ENCODE data around the gene KRT26. TPM values are rescaled to one million over a fixed set of nuclear protein-coding genes. Genes with fewer than 3 reads are reported as not detected.

KRT26 gene
- total and polyA plus RNA-seq, 2 of the 8 experiments (the other 6 are each of a cell fraction or from before 2014, with no cell fraction given): not detected

DNA sequence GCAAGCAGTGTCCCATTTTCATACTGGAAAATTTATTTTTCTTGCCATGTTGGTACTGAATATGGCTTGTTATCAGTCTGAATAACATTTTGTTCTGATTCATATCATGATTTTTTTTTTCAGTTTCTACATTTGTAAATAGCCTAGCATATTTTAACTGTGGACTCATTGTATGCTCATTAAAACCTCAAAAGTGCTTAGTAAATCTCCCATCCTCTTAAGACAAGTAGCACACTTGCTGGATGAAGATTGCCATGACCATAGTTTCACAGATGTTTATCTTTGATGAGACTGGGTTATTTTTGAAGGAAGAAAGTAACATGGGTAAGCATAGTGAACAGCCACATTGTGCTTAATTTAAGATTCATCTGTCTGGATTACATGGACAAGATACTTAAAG lies 49.5 kb upstream of the KRT26 start:
- H3K27me3 ChIP-seq (replicated peaks in 1 of 4; ENCODE audit: control insufficient read depth in 3 of 4, extremely low read depth in 1 of 4, insufficient read depth in 3 of 4, low read length in 3 of 4): peaks cover 0 to 5% (median 0%) of the 10 kb centered on the region in 4 experiments; a peak in 2 of 7 replicates
- no peak overlapping the region for H2AFZ ChIP-seq (ENCODE audit: low read length)
- no peaks in the 10 kb centered on the region; the same call in 1 of the 2 replicates for H3K23me2 ChIP-seq (ENCODE audit: low read depth, low read length)
- H2BK12ac ChIP-seq (ENCODE audit: low read depth, low read length): no peak overlapping the region
- H2AK5ac ChIP-seq (ENCODE audit: low read depth, low read length): no peak overlapping the region
- H4K8ac ChIP-seq (ENCODE audit: extremely low read depth, insufficient read depth, low read length): no peak overlapping the region
- TF ChIP-seq CHD1 (IDR thresholded peaks at IDR 0.05; ENCODE audit: low read depth, low read length): no peak
- H4K20me1 ChIP-seq (replicated peaks in 1 of 2; ENCODE audit: control insufficient read depth in 1 of 2, insufficient read depth in 2 of 2, low read length in 2 of 2): no peaks in the 10 kb centered on the region
- no peak overlapping the region for H3K27ac ChIP-seq (ENCODE audit: low read depth, low read length)
- H4K91ac ChIP-seq (replicated peaks; ENCODE audit: insufficient read length, low read length): no peak overlapping the region
- H3K4me3 ChIP-seq (ENCODE audit: extremely low read depth in 1 of 4, insufficient read depth in 2 of 4, low read depth in 3 of 4, low read length in 4 of 4): no peak overlapping the region
- no peak for FAIRE-seq
- no peaks in the 10 kb centered on the region for H3K79me2 ChIP-seq (ENCODE audit: control insufficient read depth in 1 of 2, insufficient read depth in 2 of 2, low read length in 2 of 2)
- no peak overlapping the region for H4K5ac ChIP-seq (ENCODE audit: insufficient read length, low read depth, low read length)
- no peaks in the 10 kb centered on the region for H3K9me3 ChIP-seq (ENCODE audit: insufficient read depth in 2 of 2, low read depth in 1 of 2, low read length in 1 of 2)
- no peak overlapping the region for H3K4me2 ChIP-seq (ENCODE audit: insufficient read depth in 1 of 2, low read depth in 2 of 2, low read length in 2 of 2)
- no peak overlapping the region for H3K18ac ChIP-seq (ENCODE audit: extremely low read depth, low read length)
- POLR2A ChIA-PET (ENCODE audit: partially characterized antibody): no interaction called here
- no peak overlapping the region for H3K9ac ChIP-seq (replicated peaks in 1 of 4; ENCODE audit: extremely low read depth in 1 of 4, low read depth in 3 of 4, low read length in 3 of 4)
- no peaks in the 10 kb centered on the region for H3K79me1 ChIP-seq (ENCODE audit: low read depth, low read length)
- H3K4ac ChIP-seq (replicated peaks; ENCODE audit: insufficient read length, low read depth, low read length): no peak overlapping the region
- no peak overlapping the region for H2BK120ac ChIP-seq (replicated peaks; ENCODE audit: low read depth, low read length)
- H2BK15ac ChIP-seq (ENCODE audit: low read length): no peak overlapping the region
- H3K4me1 ChIP-seq (replicated peaks in 1 of 4; ENCODE audit: control insufficient read depth in 3 of 4, insufficient read depth in 4 of 4, low read length in 3 of 4): no peaks in the 10 kb centered on the region; a peak in 1 of 7 replicates
- no peak overlapping the region for H3K56ac ChIP-seq (replicated peaks; ENCODE audit: insufficient read length, low read depth, low read length)
- no peak for DNase-seq (ENCODE audit: low read depth in 1 of 2, low spot score in 2 of 2)
- no peak overlapping the region for H3K14ac ChIP-seq (ENCODE audit: insufficient read length)
- H2BK5ac ChIP-seq (ENCODE audit: low read depth, low read length): no peak overlapping the region
- H3K36me3 ChIP-seq (ENCODE audit: control insufficient read depth in 2 of 4, insufficient read depth in 4 of 4, low read length in 3 of 4): peaks cover 0 to 5% (median 4%) of the 10 kb centered on the region in 4 experiments; a peak in 2 of 8 replicates
- H2BK20ac ChIP-seq (ENCODE audit: low read length): no peak overlapping the region
- CTCF ChIA-PET (ENCODE audit: partially characterized antibody): no interaction called here
- H3K23ac ChIP-seq (ENCODE audit: insufficient read length): no peak overlapping the region
